B cell (primary cell): ENCODE data around the gene LAMA1.

Source experiments
- EZH2 ChIP-seq: IDR thresholded peaks from 2 replicates; pipeline ENCODE4 v1.6.1; 2012; ENCODE audit warnings: borderline replicate concordance, low read depth, mild to moderate bottlenecking, moderate library complexity, low read length; ENCODE audit not compliant: insufficient read depth, poor library complexity, severe bottlenecking
- TF ChIP-seq, protein P1 (sequence below): fragments of 200-600 bp; IDR thresholded peaks from one replicate; pipeline ENCODE4 v1.8.0; 2022; ENCODE audit warnings: antibody characterized with exemption, mild to moderate bottlenecking

DNA sequence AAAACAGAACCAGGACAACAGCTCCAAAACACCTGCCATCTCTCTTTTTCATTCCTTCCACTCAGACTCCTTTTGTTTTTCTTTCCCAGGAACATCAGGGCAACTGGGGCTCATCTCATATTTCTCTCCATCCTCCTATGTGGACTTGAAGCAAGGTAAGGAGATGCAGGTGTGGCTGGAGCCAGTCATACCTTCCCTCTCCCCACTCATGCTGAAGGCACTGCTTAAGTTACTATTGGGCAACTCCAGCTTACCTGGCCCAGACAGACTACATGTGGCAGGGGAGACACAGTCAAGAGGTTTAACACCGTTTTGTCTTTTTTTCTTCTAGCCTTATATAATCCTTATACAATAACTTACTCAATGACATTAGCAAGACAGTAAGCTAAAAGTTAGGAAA, 38.4 kb downstream of the LAMA1 start:
- TF ChIP-seq, protein P1, sequence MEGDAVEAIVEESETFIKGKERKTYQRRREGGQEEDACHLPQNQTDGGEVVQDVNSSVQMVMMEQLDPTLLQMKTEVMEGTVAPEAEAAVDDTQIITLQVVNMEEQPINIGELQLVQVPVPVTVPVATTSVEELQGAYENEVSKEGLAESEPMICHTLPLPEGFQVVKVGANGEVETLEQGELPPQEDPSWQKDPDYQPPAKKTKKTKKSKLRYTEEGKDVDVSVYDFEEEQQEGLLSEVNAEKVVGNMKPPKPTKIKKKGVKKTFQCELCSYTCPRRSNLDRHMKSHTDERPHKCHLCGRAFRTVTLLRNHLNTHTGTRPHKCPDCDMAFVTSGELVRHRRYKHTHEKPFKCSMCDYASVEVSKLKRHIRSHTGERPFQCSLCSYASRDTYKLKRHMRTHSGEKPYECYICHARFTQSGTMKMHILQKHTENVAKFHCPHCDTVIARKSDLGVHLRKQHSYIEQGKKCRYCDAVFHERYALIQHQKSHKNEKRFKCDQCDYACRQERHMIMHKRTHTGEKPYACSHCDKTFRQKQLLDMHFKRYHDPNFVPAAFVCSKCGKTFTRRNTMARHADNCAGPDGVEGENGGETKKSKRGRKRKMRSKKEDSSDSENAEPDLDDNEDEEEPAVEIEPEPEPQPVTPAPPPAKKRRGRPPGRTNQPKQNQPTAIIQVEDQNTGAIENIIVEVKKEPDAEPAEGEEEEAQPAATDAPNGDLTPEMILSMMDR, result no peak
- no peak for TF ChIP-seq EZH2
